ENCODE measurements around the gene GULP1. TPM values are rescaled to one million over a fixed set of nuclear protein-coding genes. Genes with fewer than 3 reads are reported as not detected.

GULP1 gene
- total RNA-seq, 1 experiment from 2014 or later, result 76.0 TPM

- BruUV-seq (replicated peaks), result no TSS peak
- Histone ChIP-seq H3K27ac (ENCODE audit: low read depth, low read length) (no peak overlapping the region), H3K79me2 (ENCODE audit: insufficient read depth, low read length) (peaks cover 52% of the 10 kb centered on the region), H3K36me3 (ENCODE audit: control insufficient read depth in 1 of 2, insufficient read depth in 2 of 2, low read length in 2 of 2) (no peaks in the 10 kb centered on the region), H3K9me2 (ENCODE audit: insufficient read depth) (no peaks in the 10 kb centered on the region), H3K4me3 (replicated peaks in 1 of 2; ENCODE audit: low read depth in 1 of 2, low read length in 2 of 2) (no peak overlapping the region), H3K9ac (ENCODE audit: low read length) (no peak overlapping the region), H3K4me2 (ENCODE audit: low read length) (no peak overlapping the region), H3K4me1 (ENCODE audit: control insufficient read depth in 1 of 2, insufficient read depth in 2 of 2, low read length in 2 of 2) (no peaks in the 10 kb centered on the region), H3K27me3 (ENCODE audit: insufficient read depth, low read length) (no peaks in the 10 kb centered on the region), H4K20me1 (ENCODE audit: insufficient read depth) (no peaks in the 10 kb centered on the region), H3K9me3 (ENCODE audit: control insufficient read depth in 1 of 2, insufficient read depth in 1 of 2, low read depth in 1 of 2, low read length in 2 of 2) (no peaks in the 10 kb centered on the region; a peak in 1 of 4 replicates), H2AFZ (ENCODE audit: low read depth, low read length, poor library complexity, severe bottlenecking) (no peak overlapping the region)
- DNase-seq (ENCODE audit: low read depth, low spot score), result no peak
- ChIA-PET CTCF (no interaction called here), RAD21 (ENCODE audit: low non-redundant PET in 1 of 2, low total read pairs in 2 of 2, uncharacterized antibody in 2 of 2, unreplicated experiment in 2 of 2) (no interaction called here), POLR2A (no interaction called here)
- no peak for ATAC-seq
- intact Hi-C loops (cut with micrococcal nuclease), result no loop called here
- no peak for TF ChIP-seq FOSL1 (IDR thresholded peaks at IDR 0.05; ENCODE audit: low read depth)
- no peak for TF ChIP-seq CTCF (IDR thresholded peaks at IDR 0.05 in 2 of 3, conservative IDR thresholded peaks at IDR 0.05 in 1 of 3; ENCODE audit: borderline replicate concordance in 1 of 3, insufficient read depth in 1 of 3, low read depth in 2 of 3, low read length in 2 of 3)
- TF ChIP-seq ATF3 (IDR thresholded peaks at IDR 0.05), result no peak
- TF ChIP-seq EZH2phosphoT487 (IDR thresholded peaks at IDR 0.05; ENCODE audit: borderline replicate concordance), result no peak
- TF ChIP-seq ELF1 (IDR thresholded peaks at IDR 0.05; ENCODE audit: borderline replicate concordance, low read depth), result no peak
- no peak for TF ChIP-seq ZBTB33 (IDR thresholded peaks at IDR 0.05; ENCODE audit: extremely low read depth, insufficient replicate concordance, low read length)
- TF ChIP-seq POLR2AphosphoS5 (IDR thresholded peaks at IDR 0.05; ENCODE audit: low read depth, low read length), result no peak
- no peak for TF ChIP-seq RAD21 (IDR thresholded peaks at IDR 0.05; ENCODE audit: low read depth)
- no peak for TF ChIP-seq EZH2 (IDR thresholded peaks at IDR 0.05)
- no peak for TF ChIP-seq ZNF274 (IDR thresholded peaks at IDR 0.05; ENCODE audit: low read depth, low read length)
Observed at GRCh38 chr2:188353282-188353681, 61.6 kb downstream of the GULP1 start.
